ENCODE measurements around the gene TGFB3. TPM values are rescaled to one million over a fixed set of nuclear protein-coding genes. Genes with fewer than 3 reads are reported as not detected.

Gene TGFB3
- total RNA-seq, 1 experiment from 2014 or later: 1.6 TPM

GRCh38 chr14:75944607-75945241 lies 37.1 kb downstream of the TGFB3 start:
- Histone ChIP-seq H3K9me2 (ENCODE audit: insufficient read depth) (no peaks in the 10 kb centered on the region), H3K9ac (ENCODE audit: low read length) (no peak overlapping the region), H3K4me2 (ENCODE audit: low read length) (no peak overlapping the region), H3K27me3 (ENCODE audit: insufficient read depth, low read length) (no peaks in the 10 kb centered on the region), H3K4me3 (replicated peaks in 1 of 2; ENCODE audit: low read depth in 1 of 2, low read length in 2 of 2) (no peak overlapping the region), H3K9me3 (ENCODE audit: control insufficient read depth in 1 of 2, insufficient read depth in 1 of 2, low read depth in 1 of 2, low read length in 2 of 2) (no peaks in the 10 kb centered on the region), H3K36me3 (ENCODE audit: control insufficient read depth in 1 of 2, insufficient read depth in 2 of 2, low read length in 2 of 2) (no peaks in the 10 kb centered on the region), H3K27ac (ENCODE audit: low read depth, low read length) (no peak overlapping the region), H4K20me1 (ENCODE audit: insufficient read depth) (no peaks in the 10 kb centered on the region), H2AFZ (ENCODE audit: low read depth, low read length, poor library complexity, severe bottlenecking) (no peak overlapping the region), H3K4me1 (ENCODE audit: control insufficient read depth in 1 of 2, insufficient read depth in 2 of 2, low read length in 2 of 2) (peaks cover 8 to 9% of the 10 kb centered on the region in 2 experiments; a peak in 3 of 4 replicates), H3K79me2 (ENCODE audit: insufficient read depth, low read length) (no peaks in the 10 kb centered on the region)
- intact Hi-C loops (cut with micrococcal nuclease): no loop called here
- no TSS peak for BruUV-seq (replicated peaks)
- TF ChIP-seq SRF (IDR thresholded peaks at IDR 0.05; ENCODE audit: low read depth): no peak
- no peak for TF ChIP-seq EZH2phosphoT487 (IDR thresholded peaks at IDR 0.05; ENCODE audit: borderline replicate concordance)
- TF ChIP-seq JUND (IDR thresholded peaks at IDR 0.05): no peak
- no peak for TF ChIP-seq ZNF274 (IDR thresholded peaks at IDR 0.05; ENCODE audit: low read depth, low read length)
- TF ChIP-seq EZH2 (IDR thresholded peaks at IDR 0.05): no peak
- TF ChIP-seq POLR2A (IDR thresholded peaks at IDR 0.05; ENCODE audit: borderline replicate concordance, extremely low read depth, insufficient read depth, insufficient read length): no peak
- TF ChIP-seq ELF1 (IDR thresholded peaks at IDR 0.05; ENCODE audit: borderline replicate concordance, low read depth): no peak
- TF ChIP-seq ZFX (IDR thresholded peaks at IDR 0.05): no peak
- TF ChIP-seq SP1 (IDR thresholded peaks at IDR 0.05; ENCODE audit: low read depth): no peak
- no peak for TF ChIP-seq ATF3 (IDR thresholded peaks at IDR 0.05)
- no peak for TF ChIP-seq REST (IDR thresholded peaks at IDR 0.05; ENCODE audit: low read depth)
- no peak for TF ChIP-seq YY1 (IDR thresholded peaks at IDR 0.05; ENCODE audit: extremely low read depth, insufficient replicate concordance, low read depth, low read length)
- TF ChIP-seq SIN3A (IDR thresholded peaks at IDR 0.05; ENCODE audit: low read depth): no peak
- no peak for TF ChIP-seq RAD21 (IDR thresholded peaks at IDR 0.05; ENCODE audit: low read depth)
- no peak for TF ChIP-seq CEBPB (IDR thresholded peaks at IDR 0.05; ENCODE audit: low read depth)
- TF ChIP-seq FOSL1 (IDR thresholded peaks at IDR 0.05; ENCODE audit: low read depth): no peak
- POLR2A ChIA-PET: no interaction called here
- RAD21 ChIA-PET (ENCODE audit: low non-redundant PET in 1 of 2, low total read pairs in 2 of 2, uncharacterized antibody in 2 of 2, unreplicated experiment in 2 of 2): no interaction called here
- DNase-seq (ENCODE audit: low read depth, low spot score): no peak
- CTCF ChIA-PET: no interaction called here
- ATAC-seq: no peak
